Activated naive CD8-positive, alpha-beta T cell treated with anti-CD3 and anti-CD28 coated beads, Interleukin-2, amount 50 U/mL, for 16 hours (primary cell): ENCODE data around the gene MED13.
"Not testable (repeated sequence)": the region's sequence is repeated elsewhere in the genome, so short reads cannot be mapped to it uniquely, and the experiment has no call there.

Experiments used
- DNase-seq: peaks from one replicate; pipeline ENCODE4 v3.0.0-alpha.2; 2020; ENCODE audit warnings: low read depth, low spot score

MED13 gene

GRCh38 chr17:62086737-62087136, 21.7 kb upstream of the MED13 start:
- no peak for DNase-seq

GRCh38 chr17:62085511-62086408, 20.7 kb upstream of the MED13 start:
- DNase-seq = no peak

GRCh38 chr17:62084585-62084984, 19.5 kb upstream of the MED13 start:
- no peak for DNase-seq

GRCh38 chr17:62083651-62084050, 18.6 kb upstream of the MED13 start:
- DNase-seq = no peak

GRCh38 chr17:62080647-62081046, 15.6 kb upstream of the MED13 start:
- DNase-seq = no peak

GRCh38 chr17:62078009-62078408, 12.9 kb upstream of the MED13 start:
- DNase-seq = no peak

- no peak for DNase-seq
Observed at GRCh38 chr17:62076864-62077788, 12.0 kb upstream of the MED13 start.

- DNase-seq = no peak
Observed at GRCh38 chr17:62075308-62075815, 10.3 kb upstream of the MED13 start.

- no peak for DNase-seq
Observed at GRCh38 chr17:62073993-62074392, 8.9 kb upstream of the MED13 start.

GRCh38 chr17:62072855-62073254, 7.8 kb upstream of the MED13 start:
- not testable (repeated sequence) for DNase-seq

- no peak for DNase-seq
Observed at GRCh38 chr17:62070900-62071299, 5.8 kb upstream of the MED13 start.

- DNase-seq = no peak
Observed at GRCh38 chr17:62067165-62068145, 2.4 kb upstream of the MED13 start.

GRCh38 chr17:62065611-62066468, 762 bp upstream of the MED13 start:
- DNase-seq = peak; percentile 97

- no peak for DNase-seq
Observed at GRCh38 chr17:62064029-62064790, 868 bp downstream of the MED13 start.

- no peak for DNase-seq
Observed at GRCh38 chr17:62062944-62063343, 2.1 kb downstream of the MED13 start.

- no peak for DNase-seq
Observed at GRCh38 chr17:62062302-62062701, 2.8 kb downstream of the MED13 start.

- DNase-seq = no peak
Observed at GRCh38 chr17:62059414-62059813, 5.7 kb downstream of the MED13 start.

- no peak for DNase-seq
Observed at GRCh38 chr17:62058611-62059010, 6.5 kb downstream of the MED13 start.

- no peak for DNase-seq
Observed at GRCh38 chr17:62057696-62058095, 7.4 kb downstream of the MED13 start.
